SK-N-SH (cell line): ENCODE data around the gene SNX27.
A peak's percentile ranks its signal among the peaks of the same experiment; 100 is the strongest.

Experiments
- CTCF ChIP-seq: fragments of 200-600 bp; sonication (generic); IDR thresholded peaks from 2 replicates; pipeline ENCODE4 v1.6.1; 2017; ENCODE audit warnings: antibody characterized with exemption, mild to moderate bottlenecking, moderate library complexity
- EZH2phosphoT487 ChIP-seq: fragments of 200-600 bp; sonication (generic); IDR thresholded peaks from 2 replicates; pipeline ENCODE4 v1.6.1; 2017; ENCODE audit warnings: low read depth, mixed run types, mild to moderate bottlenecking, antibody characterized with exemption, moderate library complexity, borderline replicate concordance
- GATA2 ChIP-seq: sonication (generic); formaldehyde crosslinking; IDR thresholded peaks from 2 replicates; pipeline ENCODE4 v1.5.0; 2020; ENCODE audit warnings: mild to moderate bottlenecking, missing genetic modification reagents
- JUND ChIP-seq: IDR thresholded peaks from 2 replicates; pipeline ENCODE4 v1.4.0; 2012
- MEF2A ChIP-seq: IDR thresholded peaks from 2 replicates; pipeline ENCODE4 v1.4.0; 2012; ENCODE audit warnings: low read depth, borderline replicate concordance
- POLR2AphosphoS5 ChIP-seq: IDR thresholded peaks from 2 replicates; pipeline ENCODE4 v1.6.1; 2012; ENCODE audit warnings: low read depth, low read length
- TCF12 ChIP-seq: IDR thresholded peaks from 2 replicates; pipeline ENCODE4 v1.4.0; 2012
- TF ChIP-seq, protein P1 (sequence below): IDR thresholded peaks from 2 replicates; pipeline ENCODE4 v1.6.1; 2012; ENCODE audit warnings: mild to moderate bottlenecking, low read depth, low read length, moderate library complexity

DNA sequence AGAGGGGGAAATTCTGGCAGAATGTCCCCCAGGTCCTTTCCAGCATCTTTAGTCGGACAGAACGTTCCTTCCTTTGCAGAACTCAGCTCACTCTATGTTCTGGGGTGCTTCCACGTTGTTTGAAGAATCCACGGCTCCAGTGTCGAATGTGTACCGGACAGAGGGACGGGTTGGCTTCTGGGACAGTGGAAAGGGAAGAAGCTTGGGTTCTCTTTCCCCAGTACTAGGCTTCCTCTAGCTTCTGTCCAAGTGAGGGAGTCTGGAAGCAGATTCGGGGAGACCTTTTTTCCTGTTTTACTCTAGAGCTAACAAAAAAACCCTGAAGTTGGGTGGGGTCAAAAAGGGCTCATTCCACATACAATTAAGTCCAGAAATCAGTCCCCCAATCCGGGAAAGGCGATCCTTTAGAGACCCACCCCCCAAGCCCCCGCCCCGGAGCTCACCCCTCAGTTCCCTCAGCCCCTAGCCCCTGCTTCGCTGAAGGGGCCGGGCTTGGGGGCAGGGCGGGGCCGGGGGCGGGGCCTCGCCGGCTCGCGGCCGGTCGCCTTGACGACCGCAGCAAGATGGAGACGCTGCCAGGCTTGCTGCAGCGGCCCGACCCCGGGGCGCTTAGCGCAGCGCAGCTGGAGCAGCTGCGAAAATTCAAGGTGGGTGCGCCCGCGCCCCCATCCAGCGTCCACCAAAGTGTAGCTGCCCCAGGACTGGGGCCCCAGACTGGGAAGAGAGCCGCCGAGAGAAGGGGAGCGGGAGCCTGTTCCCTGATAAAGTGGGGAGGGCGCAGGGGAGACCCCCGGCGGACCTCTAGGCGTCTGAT is 109.3 kb downstream of the SNX27 start, which contains the start of gene RIIAD1:
- no peak for TF ChIP-seq MEF2A
- TF ChIP-seq CTCF: peak; percentile 45
- no peak for TF ChIP-seq POLR2AphosphoS5
- no peak for TF ChIP-seq EZH2phosphoT487
- TF ChIP-seq GATA2 (CRISPR knock-in tag): no peak
- no peak for TF ChIP-seq TCF12
- TF ChIP-seq JUND: no peak
- TF ChIP-seq, protein P1, sequence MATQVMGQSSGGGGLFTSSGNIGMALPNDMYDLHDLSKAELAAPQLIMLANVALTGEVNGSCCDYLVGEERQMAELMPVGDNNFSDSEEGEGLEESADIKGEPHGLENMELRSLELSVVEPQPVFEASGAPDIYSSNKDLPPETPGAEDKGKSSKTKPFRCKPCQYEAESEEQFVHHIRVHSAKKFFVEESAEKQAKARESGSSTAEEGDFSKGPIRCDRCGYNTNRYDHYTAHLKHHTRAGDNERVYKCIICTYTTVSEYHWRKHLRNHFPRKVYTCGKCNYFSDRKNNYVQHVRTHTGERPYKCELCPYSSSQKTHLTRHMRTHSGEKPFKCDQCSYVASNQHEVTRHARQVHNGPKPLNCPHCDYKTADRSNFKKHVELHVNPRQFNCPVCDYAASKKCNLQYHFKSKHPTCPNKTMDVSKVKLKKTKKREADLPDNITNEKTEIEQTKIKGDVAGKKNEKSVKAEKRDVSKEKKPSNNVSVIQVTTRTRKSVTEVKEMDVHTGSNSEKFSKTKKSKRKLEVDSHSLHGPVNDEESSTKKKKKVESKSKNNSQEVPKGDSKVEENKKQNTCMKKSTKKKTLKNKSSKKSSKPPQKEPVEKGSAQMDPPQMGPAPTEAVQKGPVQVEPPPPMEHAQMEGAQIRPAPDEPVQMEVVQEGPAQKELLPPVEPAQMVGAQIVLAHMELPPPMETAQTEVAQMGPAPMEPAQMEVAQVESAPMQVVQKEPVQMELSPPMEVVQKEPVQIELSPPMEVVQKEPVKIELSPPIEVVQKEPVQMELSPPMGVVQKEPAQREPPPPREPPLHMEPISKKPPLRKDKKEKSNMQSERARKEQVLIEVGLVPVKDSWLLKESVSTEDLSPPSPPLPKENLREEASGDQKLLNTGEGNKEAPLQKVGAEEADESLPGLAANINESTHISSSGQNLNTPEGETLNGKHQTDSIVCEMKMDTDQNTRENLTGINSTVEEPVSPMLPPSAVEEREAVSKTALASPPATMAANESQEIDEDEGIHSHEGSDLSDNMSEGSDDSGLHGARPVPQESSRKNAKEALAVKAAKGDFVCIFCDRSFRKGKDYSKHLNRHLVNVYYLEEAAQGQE: no peak
